ENCODE results near the gene TOMT.

- no peak for TF ChIP-seq CTCF (conservative IDR thresholded peaks at IDR 0.05; ENCODE audit: low read depth, low read length)
- no peak for TF ChIP-seq MAFK (IDR thresholded peaks at IDR 0.05; ENCODE audit: low read depth, low read length)
- TF ChIP-seq POLR2A (IDR thresholded peaks at IDR 0.05; ENCODE audit: low read depth, low read length): no peak
- TF ChIP-seq RCOR1 (IDR thresholded peaks at IDR 0.05; ENCODE audit: insufficient replicate concordance, low read length): no peak
- TF ChIP-seq SMC3 (IDR thresholded peaks at IDR 0.05; ENCODE audit: low read depth, low read length): no peak
- TF ChIP-seq FOS (IDR thresholded peaks at IDR 0.05; ENCODE audit: low read depth, low read length): no peak
- TF ChIP-seq RAD21 (IDR thresholded peaks at IDR 0.05; ENCODE audit: low read length): no peak
Measured at GRCh38 chr11:72083414-72083813, 22.3 kb upstream of the TOMT start.

All from IMR-90 (cell line).